ENCODE data around the gene SNX27.
"Not testable (repeated sequence)": the region's sequence is repeated elsewhere in the genome, so short reads cannot be mapped to it uniquely, and the experiment has no call there.

SNX27 gene

GRCh38 chr1:151641229-151641628, 29.4 kb downstream of the SNX27 start:
- DNase-seq (ENCODE audit: low read depth) = no peak

GRCh38 chr1:151643085-151643484, 31.2 kb downstream of the SNX27 start:
- not testable (repeated sequence) for DNase-seq (ENCODE audit: low read depth)

- no peak for DNase-seq (ENCODE audit: low read depth)
Observed at GRCh38 chr1:151644001-151644400, 32.2 kb downstream of the SNX27 start.

- peak; percentile 8 for DNase-seq (ENCODE audit: low read depth)
Observed at GRCh38 chr1:151653397-151653796, 41.5 kb downstream of the SNX27 start.

- no peak for DNase-seq (ENCODE audit: low read depth)
Observed at GRCh38 chr1:151655371-151655770, 43.5 kb downstream of the SNX27 start.

GRCh38 chr1:151661751-151662150, 49.9 kb downstream of the SNX27 start:
- DNase-seq (ENCODE audit: low read depth) = no peak

- no peak for DNase-seq (ENCODE audit: low read depth)
Observed at GRCh38 chr1:151668090-151668489, 56.2 kb downstream of the SNX27 start.

GRCh38 chr1:151670036-151670675, 58.3 kb downstream of the SNX27 start:
- not testable (repeated sequence) for DNase-seq (ENCODE audit: low read depth)

GRCh38 chr1:151673407-151673806, 61.6 kb downstream of the SNX27 start:
- no peak for DNase-seq (ENCODE audit: low read depth)

- no peak for DNase-seq (ENCODE audit: low read depth)
Observed at GRCh38 chr1:151680391-151680790, 68.5 kb downstream of the SNX27 start.

GRCh38 chr1:151680826-151681225, 69.0 kb downstream of the SNX27 start:
- peak; percentile 74 for DNase-seq (ENCODE audit: low read depth)

GRCh38 chr1:151681923-151682322, 70.1 kb downstream of the SNX27 start:
- no peak for DNase-seq (ENCODE audit: low read depth)

- DNase-seq (ENCODE audit: low read depth) = not testable (repeated sequence)
Observed at GRCh38 chr1:151682901-151683300, 71.1 kb downstream of the SNX27 start.

- no peak for DNase-seq (ENCODE audit: low read depth)
Observed at GRCh38 chr1:151684128-151684527, 72.3 kb downstream of the SNX27 start.

- no peak for DNase-seq (ENCODE audit: low read depth)
Observed at GRCh38 chr1:151686561-151686960, 74.7 kb downstream of the SNX27 start.

- DNase-seq (ENCODE audit: low read depth) = no peak
Observed at GRCh38 chr1:151689494-151689893, 77.6 kb downstream of the SNX27 start.

- DNase-seq (ENCODE audit: low read depth) = no peak
Observed at GRCh38 chr1:151692226-151692625, 80.4 kb downstream of the SNX27 start.

- DNase-seq (ENCODE audit: low read depth) = no peak
Observed at GRCh38 chr1:151693057-151693651, 81.3 kb downstream of the SNX27 start.

GRCh38 chr1:151701515-151701914, 89.7 kb downstream of the SNX27 start:
- no peak for DNase-seq (ENCODE audit: low read depth)

- DNase-seq (ENCODE audit: low read depth) = no peak
Observed at GRCh38 chr1:151702936-151703335, 91.1 kb downstream of the SNX27 start.

- DNase-seq (ENCODE audit: low read depth) = no peak
Observed at GRCh38 chr1:151703813-151704212, 92.0 kb downstream of the SNX27 start.

- DNase-seq (ENCODE audit: low read depth) = no peak
Observed at GRCh38 chr1:151704246-151704645, 92.4 kb downstream of the SNX27 start.

- DNase-seq (ENCODE audit: low read depth) = no peak
Observed at GRCh38 chr1:151705146-151705545, 93.3 kb downstream of the SNX27 start.

All from HS-5 (cell line).